Neural cell (in vitro differentiated cells): ENCODE results near the gene DNAJB12. TPM values are rescaled to one million over a fixed set of nuclear protein-coding genes. Genes with fewer than 3 reads are reported as not detected.

Experiments used
- H2AFZ ChIP-seq: fragments of 200-600, 300-800 bp; sonication (generic), shearing (Covaris generic); 2 replicates; pipeline ENCODE4 v1.6.0; 2014; ENCODE audit warnings: low read depth, mild to moderate bottlenecking, antibody characterized with exemption, low read length, moderate library complexity
- H3F3A ChIP-seq: fragments of 200-600 bp; shearing (Covaris generic); 2 replicates; pipeline ENCODE4 v1.6.1; 2016; ENCODE audit warnings: mild to moderate bottlenecking, moderate library complexity, mixed read lengths, antibody characterized with exemption, low read length; ENCODE audit not compliant: insufficient read depth, poor library complexity, severe bottlenecking
- H3K27ac ChIP-seq: fragments of 200-600, 300-800 bp; sonication (generic), shearing (Covaris generic); 2 replicates; pipeline ENCODE4 v1.5.1; 2014; ENCODE audit warnings: mild to moderate bottlenecking, low read length, moderate library complexity
- H3K27me3 ChIP-seq: fragments of 300-800, 200-600 bp; sonication (generic), shearing (Covaris generic); 2 replicates; pipeline ENCODE4 v1.6.0; 2014; ENCODE audit warnings: mild to moderate bottlenecking, low read depth, low read length, moderate library complexity; ENCODE audit not compliant: insufficient read depth
- H3K36me3 ChIP-seq: fragments of 300-800, 200-600 bp; sonication (generic), shearing (Covaris generic); 2 replicates; pipeline ENCODE4 v1.5.1; 2014; ENCODE audit warnings: mild to moderate bottlenecking, antibody characterized with exemption, low read length, moderate library complexity; ENCODE audit not compliant: insufficient read depth
- H3K4me2 ChIP-seq: fragments of 300-800, 200-600 bp; sonication (generic), shearing (Covaris generic); 2 replicates; pipeline ENCODE4 v1.6.0; 2014; ENCODE audit warnings: mild to moderate bottlenecking, low read length
- H3K4me3 ChIP-seq: fragments of 300-800, 200-600 bp; sonication (generic), shearing (Covaris generic); 2 replicates; pipeline ENCODE4 v1.5.1; 2014; ENCODE audit warnings: mild to moderate bottlenecking, low read length, moderate library complexity
- H3K79me2 ChIP-seq: fragments of 200-600 bp; shearing (Covaris generic); replicated peaks from 2 replicates; pipeline ENCODE4 v1.6.0; 2014; ENCODE audit warnings: mild to moderate bottlenecking, low read length, moderate library complexity; ENCODE audit not compliant: insufficient read depth
- H3K9ac ChIP-seq: fragments of 300-800, 200-600 bp; sonication (generic), shearing (Covaris generic); 2 replicates; pipeline ENCODE4 v1.6.1; 2016; ENCODE audit warnings: mild to moderate bottlenecking, low read length, mixed read lengths
- H3K9me2 ChIP-seq: fragments of 200-600 bp; shearing (Covaris generic); 2 replicates; pipeline ENCODE4 v1.6.1; 2016; ENCODE audit warnings: mild to moderate bottlenecking, low read length, mixed read lengths; ENCODE audit not compliant: insufficient read depth
- H3K9me3 ChIP-seq: fragments of 200-600, 300-800 bp; sonication (generic), shearing (Covaris generic); 2 replicates; pipeline ENCODE4 v1.6.1; 2016; ENCODE audit warnings: mild to moderate bottlenecking, mixed run types, low read length, moderate library complexity, mixed read lengths
- H4K20me1 ChIP-seq: fragments of 200-600 bp; shearing (Covaris generic); 2 replicates; pipeline ENCODE4 v1.6.1; 2016; ENCODE audit warnings: mild to moderate bottlenecking, mixed run types; ENCODE audit not compliant: insufficient read depth
- CTCF ChIP-seq: fragments of 450-650 bp; IDR thresholded peaks from 2 replicates; pipeline ENCODE4 v1.5.1; 2014; ENCODE audit warnings: antibody characterized with exemption, mild to moderate bottlenecking, moderate library complexity; ENCODE audit not compliant: poor library complexity, severe bottlenecking
- EP300 ChIP-seq: fragments of 450-650 bp; conservative IDR thresholded peaks from 2 replicates; pipeline ENCODE4 v1.6.1; 2014; ENCODE audit warnings: antibody characterized with exemption, mild to moderate bottlenecking, moderate library complexity; ENCODE audit not compliant: poor library complexity, severe bottlenecking
- EZH2 ChIP-seq: fragments of 200-600, 300-800 bp; shearing (Covaris generic), sonication (generic); IDR thresholded peaks from 2 replicates; pipeline ENCODE4 v1.6.1; 2014; ENCODE audit warnings: antibody characterized with exemption, low read length, borderline replicate concordance, mild to moderate bottlenecking; ENCODE audit not compliant: insufficient read depth, poor library complexity, severe bottlenecking
- MXI1 ChIP-seq: fragments of 450-650 bp; conservative IDR thresholded peaks from 2 replicates; pipeline ENCODE4 v1.6.1; 2014; ENCODE audit warnings: antibody characterized with exemption, mild to moderate bottlenecking; ENCODE audit not compliant: poor library complexity, severe bottlenecking
- POLR2AphosphoS5 ChIP-seq: IDR thresholded peaks from 2 replicates; pipeline ENCODE4 v1.6.1; 2012
- RAD21 ChIP-seq: fragments of 450-650 bp; conservative IDR thresholded peaks from 2 replicates; pipeline ENCODE4 v1.6.1; 2014; ENCODE audit warnings: antibody characterized with exemption, mild to moderate bottlenecking, moderate library complexity
- REST ChIP-seq: IDR thresholded peaks from 2 replicates; pipeline ENCODE4 v1.6.1; 2012; ENCODE audit warnings: borderline replicate concordance
- SMC3 ChIP-seq: fragments of 450-650 bp; conservative IDR thresholded peaks from 2 replicates; pipeline ENCODE4 v1.6.1; 2014; ENCODE audit warnings: antibody characterized with exemption, mild to moderate bottlenecking, moderate library complexity; ENCODE audit not compliant: poor library complexity
- TAF1 ChIP-seq: IDR thresholded peaks from 2 replicates; pipeline ENCODE4 v1.6.1; 2012; ENCODE audit warnings: low read depth
- polyA plus RNA-seq: library from polyadenylated mRNA; depleted of rRNA; stranded (reverse); fragments of >200 nt; gene quantifications from 2 replicates; pipeline ENCODE4 v1.2.3, GENCODE V29; 2014

The DNAJB12 gene
- polyA plus RNA-seq, 1 donor from 2014 or later: 24.5 TPM

- TF ChIP-seq TAF1: no peak
- no peak for TF ChIP-seq EP300
- no peak overlapping the region for H3K4me3 ChIP-seq
- H3K27me3 ChIP-seq: no peaks in the 10 kb centered on the region
- no peaks in the 10 kb centered on the region for H3K9me3 ChIP-seq
- no peaks in the 10 kb centered on the region for H3K79me2 ChIP-seq
- no peak overlapping the region for H2AFZ ChIP-seq
- H3K9me2 ChIP-seq: no peaks in the 10 kb centered on the region
- H4K20me1 ChIP-seq: no peaks in the 10 kb centered on the region
- H3K36me3 ChIP-seq: no peaks in the 10 kb centered on the region
- H3F3A ChIP-seq: no peaks in the 10 kb centered on the region
- H3K4me2 ChIP-seq: no peak overlapping the region
- no peak overlapping the region for H3K27ac ChIP-seq
- no peak overlapping the region for H3K9ac ChIP-seq
These were observed 37.8 kb downstream of the DNAJB12 start for GRCh38 chr10:72316748-72317435.

- TF ChIP-seq EZH2 (no peak), REST (no peak), POLR2AphosphoS5 (no peak), CTCF (no peak), MXI1 (no peak), TAF1 (no peak), RAD21 (no peak), EP300 (no peak), SMC3 (no peak)
- no peak overlapping the region for H3K27ac ChIP-seq
These were observed 38.4 kb downstream of the DNAJB12 start for GRCh38 chr10:72316386-72316700.

More at GRCh38 chr10:72316386-72316700, 38.4 kb downstream of the DNAJB12 start:
- Histone ChIP-seq H3K9me2 (no peaks in the 10 kb centered on the region), H3K4me3 (no peak overlapping the region), H3K4me2 (no peak overlapping the region), H4K20me1 (no peaks in the 10 kb centered on the region), H3K36me3 (no peaks in the 10 kb centered on the region), H3K9ac (no peak overlapping the region), H3F3A (no peaks in the 10 kb centered on the region), H3K27me3 (no peaks in the 10 kb centered on the region), H3K79me2 (no peaks in the 10 kb centered on the region), H3K9me3 (no peaks in the 10 kb centered on the region), H2AFZ (no peak overlapping the region)
